Stomach (tissue), 4 donors: ENCODE data around the gene SON.

Experiments used
- CTCF ChIP-seq, 7 experiments: fragments of 450-650 bp in 4 of 7; fragments of 200-600 bp in 3 of 7; sonication (generic) in 3 of 7; IDR thresholded peaks; one replicate each; pipeline ENCODE4 v1.5.1; 2016 to 2019; ENCODE audit warnings: antibody characterized with exemption in 7 of 7, control low read depth in 2 of 7, mild to moderate bottlenecking in 1 of 7
- EP300 ChIP-seq: sonication (generic); formaldehyde crosslinking; IDR thresholded peaks from one replicate; pipeline ENCODE4 v1.6.1; 2017; ENCODE audit warnings: antibody characterized with exemption
- POLR2AphosphoS5 ChIP-seq, 3 donors: sonication (generic); formaldehyde crosslinking; IDR thresholded peaks; one replicate each; pipeline ENCODE4 v1.6.1; 2016; ENCODE audit warnings: antibody characterized with exemption in 3 of 3

DNA sequence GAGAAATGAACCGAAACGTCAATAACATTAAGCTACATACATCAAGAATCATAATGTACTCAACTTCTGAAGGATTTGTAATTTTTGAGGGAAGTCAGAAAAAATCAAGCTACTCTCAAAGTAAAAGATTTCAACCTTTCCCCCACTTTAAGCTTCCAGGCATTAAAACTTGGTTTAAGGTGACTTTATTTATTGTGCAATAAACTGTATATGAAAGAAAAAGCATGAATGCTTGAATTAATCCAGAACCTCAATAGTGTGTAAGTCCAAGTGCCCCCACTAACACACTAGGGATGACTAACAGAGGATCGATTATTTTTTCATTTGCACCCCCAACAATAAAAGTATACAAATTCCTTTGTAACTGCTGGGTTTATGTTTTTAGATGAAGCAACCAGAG lies 11.8 kb upstream of the SON start:
- TF ChIP-seq CTCF (IDR thresholded peaks at IDR 0.05) (no peak), POLR2AphosphoS5 (IDR thresholded peaks at IDR 0.05) (no peak), EP300 (no peak)
